GM03348 (cell line): ENCODE results near the gene HDAC4.
A peak's percentile ranks its signal among the peaks of the same experiment; 100 is the strongest.

ENCODE experiments used
- DNase-seq: peaks from one replicate; pipeline ENCODE4 v3.0.0; 2012; ENCODE audit warnings: low spot score

HDAC4 gene

GRCh38 chr2:239368906-239369552 is 31.8 kb downstream of the HDAC4 start:
- no peak for DNase-seq

- no peak for DNase-seq
Measured at GRCh38 chr2:239368321-239368720, 32.5 kb downstream of the HDAC4 start.

- no peak for DNase-seq
Measured at GRCh38 chr2:239366740-239367139, 34.1 kb downstream of the HDAC4 start.

GRCh38 chr2:239365782-239366435 is 34.9 kb downstream of the HDAC4 start:
- no peak for DNase-seq

- no peak for DNase-seq
Measured at GRCh38 chr2:239365071-239365781, 35.6 kb downstream of the HDAC4 start.

- no peak for DNase-seq
Measured at GRCh38 chr2:239363946-239364637, 36.7 kb downstream of the HDAC4 start.

GRCh38 chr2:239362507-239362906 is 38.3 kb downstream of the HDAC4 start:
- no peak for DNase-seq

GRCh38 chr2:239361311-239361642 is 39.5 kb downstream of the HDAC4 start:
- peak; percentile 60 for DNase-seq

GRCh38 chr2:239360421-239361310 is 40.2 kb downstream of the HDAC4 start:
- DNase-seq: no peak

- DNase-seq: no peak
Measured at GRCh38 chr2:239360008-239360407, 40.8 kb downstream of the HDAC4 start.

GRCh38 chr2:239359196-239359912 is 41.5 kb downstream of the HDAC4 start:
- DNase-seq: no peak

- DNase-seq: peak; percentile 82
Measured at GRCh38 chr2:239358062-239358754, 42.6 kb downstream of the HDAC4 start.

GRCh38 chr2:239355724-239356123 is 45.1 kb downstream of the HDAC4 start:
- no peak for DNase-seq

GRCh38 chr2:239355139-239355538 is 45.7 kb downstream of the HDAC4 start:
- peak; percentile 44 for DNase-seq

- no peak for DNase-seq
Measured at GRCh38 chr2:239354791-239355136, 46.1 kb downstream of the HDAC4 start.

GRCh38 chr2:239354132-239354790 is 46.6 kb downstream of the HDAC4 start:
- DNase-seq: no peak

GRCh38 chr2:239353692-239354091 is 47.1 kb downstream of the HDAC4 start:
- no peak for DNase-seq

- DNase-seq: no peak
Measured at GRCh38 chr2:239351687-239352086, 49.1 kb downstream of the HDAC4 start.

GRCh38 chr2:239349453-239350135 is 51.2 kb downstream of the HDAC4 start:
- no peak for DNase-seq
